DMS 273 (cell line): ENCODE data around the gene GDI1.

Experiments
- DNase-seq: peaks from one replicate; lab custom pipeline; 2025; ENCODE audit not compliant: unreplicated experiment; lab: John Stamatoyannopoulos, UW

The GDI1 gene

DNA sequence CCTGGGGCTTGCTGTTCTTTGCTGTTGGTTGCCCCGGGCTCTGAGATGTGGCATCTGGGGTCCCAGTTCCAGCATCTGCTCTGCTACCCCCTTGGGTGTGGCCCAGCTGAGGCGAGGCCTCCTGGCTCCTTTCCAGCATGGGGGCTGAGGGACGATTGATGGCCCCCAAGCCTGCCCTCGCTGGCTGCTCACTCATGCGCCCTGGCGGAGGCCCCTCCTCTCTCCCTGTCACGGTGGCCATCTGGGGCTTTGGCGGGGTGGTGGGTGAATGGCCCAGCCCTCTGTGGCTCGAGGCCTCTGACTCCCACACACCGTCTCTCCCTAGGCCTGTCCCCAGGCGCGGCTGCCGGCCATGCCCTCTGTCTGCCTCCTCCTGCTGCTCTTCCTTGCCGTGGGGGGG lies 22.9 kb downstream of the GDI1 start:
- DNase-seq: peak; percentile 81

DNA sequence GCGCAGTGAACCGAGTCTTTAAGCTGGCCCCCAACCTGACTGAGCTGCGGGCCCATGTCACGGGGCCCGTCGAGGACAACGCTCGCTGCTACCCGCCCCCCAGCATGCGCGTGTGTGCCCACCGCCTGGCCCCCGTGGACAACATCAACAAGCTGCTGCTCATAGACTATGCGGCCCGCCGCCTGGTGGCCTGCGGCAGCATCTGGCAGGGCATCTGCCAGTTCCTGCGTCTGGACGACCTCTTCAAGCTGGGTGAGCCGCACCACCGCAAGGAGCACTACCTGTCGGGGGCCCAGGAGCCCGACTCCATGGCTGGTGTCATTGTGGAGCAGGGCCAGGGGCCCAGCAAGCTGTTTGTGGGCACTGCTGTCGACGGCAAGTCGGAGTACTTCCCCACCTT lies 23.4 kb downstream of the GDI1 start:
- DNase-seq: peak; percentile 82

DNA sequence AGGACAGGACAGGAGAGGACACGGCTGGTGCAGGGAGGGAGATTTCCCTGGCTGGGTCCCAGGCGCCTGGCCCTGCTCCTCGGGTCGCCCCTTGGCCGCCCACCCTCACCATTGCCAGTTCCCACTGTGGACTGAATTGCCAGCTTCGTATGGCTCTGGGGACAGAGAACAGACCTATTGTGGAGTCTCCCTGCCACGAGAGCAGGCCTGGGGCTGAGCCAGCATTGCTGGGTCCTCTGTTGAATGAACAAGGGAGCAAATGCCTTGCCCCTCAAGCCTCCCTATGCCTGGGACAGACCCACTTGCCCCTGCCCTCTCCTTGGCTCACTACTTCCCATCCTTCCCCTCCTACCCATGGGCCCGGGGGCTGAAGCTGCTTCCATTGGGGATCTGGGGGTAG lies 25.4 kb downstream of the GDI1 start:
- DNase-seq: no peak

DNA sequence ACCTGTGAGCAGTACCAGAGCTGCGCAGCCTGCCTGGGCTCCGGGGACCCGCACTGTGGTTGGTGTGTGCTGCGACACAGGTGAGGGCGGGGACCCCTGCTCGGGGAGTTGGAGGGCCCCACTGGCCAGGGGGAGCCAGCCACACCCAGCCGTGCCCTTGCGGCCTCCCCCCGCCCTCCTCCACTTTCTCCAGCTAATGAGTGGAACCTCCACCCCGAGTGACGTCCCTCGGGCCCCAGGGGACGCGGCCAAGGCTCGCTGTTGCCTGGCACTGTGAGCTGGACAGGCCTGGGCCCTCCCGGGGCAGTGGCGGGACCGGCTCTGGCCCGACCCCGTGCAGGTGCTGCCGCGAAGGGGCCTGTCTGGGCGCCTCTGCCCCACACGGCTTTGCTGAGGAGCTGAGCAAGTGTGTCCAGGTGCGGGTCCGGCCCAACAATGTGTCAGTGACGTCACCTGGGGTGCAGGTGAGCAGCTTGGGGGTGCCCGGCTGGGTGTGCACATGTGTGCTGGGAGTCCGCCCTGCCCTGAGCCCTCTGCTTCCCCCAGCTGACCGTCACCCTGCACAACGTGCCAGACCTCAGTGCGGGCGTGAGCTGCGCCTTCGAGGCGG lies 26.8 kb downstream of the GDI1 start:
- DNase-seq: no peak

DNA sequence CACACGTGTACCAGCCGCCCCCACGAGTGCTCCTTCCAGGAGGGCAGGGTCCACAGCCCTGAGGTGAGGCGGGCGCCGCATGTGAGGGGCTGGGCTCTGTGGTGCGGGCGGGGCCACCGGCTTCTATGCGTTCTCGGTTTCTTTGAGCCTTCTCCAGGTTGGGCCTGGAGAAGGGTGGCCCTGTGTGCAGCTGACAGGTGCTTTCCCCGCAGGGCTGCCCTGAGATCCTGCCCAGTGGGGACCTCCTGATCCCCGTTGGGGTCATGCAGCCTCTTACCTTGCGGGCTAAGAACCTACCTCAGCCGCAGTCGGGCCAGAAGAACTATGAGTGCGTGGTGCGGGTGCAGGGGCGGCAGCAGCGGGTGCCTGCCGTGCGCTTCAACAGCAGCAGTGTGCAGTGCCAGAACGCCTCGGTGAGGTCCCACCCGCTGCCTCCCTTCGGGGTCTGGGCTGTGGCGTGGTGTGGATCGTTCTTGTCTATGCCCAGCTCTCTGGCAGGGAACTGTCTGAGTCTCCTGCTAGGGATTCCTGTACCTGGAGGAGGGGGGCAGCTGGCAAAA lies 27.9 kb downstream of the GDI1 start:
- DNase-seq: no peak

DNA sequence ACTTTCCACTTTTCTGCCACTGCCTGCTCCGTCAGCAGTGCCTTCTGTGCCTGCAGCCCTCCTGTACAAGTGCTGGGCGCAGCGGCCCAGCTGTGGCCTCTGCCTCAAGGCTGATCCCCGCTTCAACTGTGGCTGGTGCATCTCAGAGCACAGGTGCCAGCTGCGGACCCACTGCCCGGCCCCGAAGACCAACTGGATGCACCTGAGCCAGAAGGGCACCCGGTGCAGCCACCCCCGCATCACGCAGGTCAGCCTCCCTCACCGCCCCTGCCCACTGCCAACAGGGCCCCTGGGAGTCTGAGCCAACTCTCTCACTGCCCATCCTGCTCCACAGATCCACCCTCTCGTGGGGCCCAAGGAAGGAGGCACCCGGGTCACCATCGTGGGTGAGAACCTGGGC lies 28.6 kb downstream of the GDI1 start:
- DNase-seq: no peak

DNA sequence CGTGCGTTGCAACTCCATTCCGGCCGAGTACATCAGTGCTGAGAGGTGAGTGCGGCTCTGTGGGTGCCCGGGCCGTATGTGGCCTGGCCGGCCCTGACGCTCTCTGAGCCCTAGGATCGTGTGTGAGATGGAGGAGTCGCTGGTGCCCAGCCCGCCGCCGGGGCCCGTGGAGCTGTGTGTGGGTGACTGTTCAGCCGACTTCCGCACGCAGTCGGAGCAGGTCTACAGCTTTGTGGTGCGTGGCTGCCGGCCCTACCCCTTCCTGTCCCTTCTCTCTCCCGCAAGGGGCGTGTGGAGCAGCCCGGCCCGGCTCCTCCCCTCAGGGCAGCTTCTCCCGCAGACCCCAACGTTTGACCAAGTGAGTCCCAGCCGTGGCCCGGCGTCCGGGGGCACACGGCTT lies 29.1 kb downstream of the GDI1 start:
- no peak for DNase-seq

DNA sequence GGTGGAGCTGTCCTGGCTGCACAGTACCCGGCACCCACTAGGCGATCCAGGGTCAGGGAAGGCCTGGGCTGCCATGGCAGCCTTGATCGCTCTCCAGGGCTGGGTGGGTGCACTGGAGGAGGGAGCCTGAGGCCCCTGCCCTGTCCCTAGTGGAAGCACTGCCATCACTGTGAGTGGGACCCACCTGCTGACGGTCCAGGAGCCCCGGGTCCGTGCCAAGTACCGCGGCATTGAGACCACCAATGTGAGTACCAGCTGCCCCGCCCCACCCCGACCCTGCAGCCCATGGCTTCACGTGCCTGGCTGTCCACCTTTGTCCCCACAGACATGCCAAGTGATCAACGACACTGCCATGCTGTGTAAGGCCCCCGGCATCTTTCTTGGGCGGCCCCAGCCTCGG lies 30.0 kb downstream of the GDI1 start:
- DNase-seq: no peak

DNA sequence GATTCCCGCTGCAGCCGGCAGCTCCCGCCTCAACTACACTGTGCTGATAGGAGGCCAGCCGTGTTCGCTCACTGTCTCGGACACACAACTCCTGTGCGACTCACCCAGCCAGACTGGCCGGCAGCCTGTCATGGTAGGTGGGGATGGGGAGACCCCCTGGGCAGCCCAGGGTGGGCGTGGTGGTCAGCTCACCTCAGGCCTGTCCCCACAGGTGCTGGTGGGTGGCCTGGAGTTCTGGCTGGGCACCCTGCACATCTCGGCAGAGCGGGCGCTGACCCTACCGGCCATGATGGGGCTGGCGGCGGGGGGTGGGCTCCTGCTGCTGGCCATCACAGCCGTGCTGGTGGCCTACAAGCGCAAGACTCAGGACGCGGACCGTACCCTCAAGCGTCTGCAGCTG lies 30.6 kb downstream of the GDI1 start:
- no peak for DNase-seq

DNA sequence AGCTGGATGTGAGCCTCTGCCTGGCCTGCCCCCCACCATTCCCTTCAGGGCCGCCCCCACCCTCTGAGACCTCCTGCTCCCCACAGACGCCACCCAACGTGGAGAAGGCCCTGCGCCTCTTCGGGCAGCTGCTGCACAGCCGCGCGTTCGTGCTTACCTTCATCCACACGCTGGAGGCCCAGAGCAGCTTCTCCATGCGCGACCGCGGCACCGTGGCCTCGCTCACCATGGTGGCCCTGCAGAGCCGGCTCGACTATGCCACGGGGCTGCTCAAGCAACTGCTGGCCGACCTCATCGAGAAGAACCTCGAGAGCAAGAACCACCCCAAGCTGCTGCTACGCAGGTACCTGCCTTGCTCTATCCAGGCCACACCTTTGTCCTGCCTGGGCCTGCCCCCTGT lies 31.3 kb downstream of the GDI1 start:
- DNase-seq: no peak

DNA sequence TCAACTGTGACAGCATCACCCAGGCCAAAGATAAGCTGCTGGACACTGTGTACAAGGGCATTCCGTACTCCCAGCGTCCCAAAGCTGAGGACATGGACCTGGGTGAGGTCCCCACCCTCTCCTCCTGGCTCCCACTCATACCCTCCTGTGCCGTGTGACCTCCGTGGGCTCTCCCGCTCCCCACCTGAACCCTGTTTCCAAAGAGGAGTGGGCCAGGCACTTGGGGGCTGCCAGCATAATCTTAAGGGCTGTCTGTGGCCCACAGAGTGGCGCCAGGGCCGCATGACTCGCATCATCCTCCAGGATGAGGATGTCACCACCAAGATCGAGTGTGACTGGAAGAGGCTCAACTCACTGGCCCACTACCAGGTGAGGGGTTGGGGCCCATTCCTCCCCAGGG lies 32.2 kb downstream of the GDI1 start:
- DNase-seq: no peak

DNA sequence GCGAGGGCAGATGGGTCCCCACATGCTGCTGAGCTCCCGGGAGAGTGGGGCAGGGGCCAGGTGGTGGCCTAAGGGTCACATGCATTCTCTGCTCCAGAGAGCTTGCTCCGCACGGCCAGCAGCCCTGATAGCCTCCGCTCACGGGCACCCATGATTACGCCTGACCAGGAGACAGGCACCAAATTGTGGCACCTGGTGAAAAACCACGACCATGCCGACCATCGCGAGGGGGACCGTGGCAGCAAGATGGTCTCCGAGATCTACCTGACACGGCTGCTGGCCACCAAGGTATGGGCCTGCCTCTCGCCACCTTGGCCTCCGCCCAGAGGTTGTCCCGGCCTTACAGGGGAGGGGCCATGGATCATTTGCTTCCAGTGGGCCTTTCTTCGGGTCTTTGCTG lies 32.9 kb downstream of the GDI1 start:
- no peak for DNase-seq

DNA sequence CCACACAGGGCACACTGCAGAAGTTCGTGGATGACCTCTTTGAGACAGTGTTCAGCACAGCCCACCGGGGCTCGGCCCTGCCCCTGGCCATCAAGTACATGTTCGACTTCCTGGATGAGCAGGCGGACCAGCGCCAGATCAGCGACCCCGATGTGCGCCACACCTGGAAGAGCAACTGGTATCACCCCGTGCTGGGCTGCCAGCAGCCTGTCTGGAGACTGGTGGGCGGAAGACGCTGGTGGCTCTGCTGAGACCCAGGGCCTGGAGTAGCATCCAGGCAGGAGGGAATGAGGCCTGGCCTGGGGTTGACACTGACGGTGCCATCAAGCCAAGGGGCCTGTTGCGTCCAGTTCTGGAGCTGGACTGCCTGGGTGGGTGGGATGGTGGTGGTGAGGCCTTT lies 33.5 kb downstream of the GDI1 start:
- no peak for DNase-seq

DNA sequence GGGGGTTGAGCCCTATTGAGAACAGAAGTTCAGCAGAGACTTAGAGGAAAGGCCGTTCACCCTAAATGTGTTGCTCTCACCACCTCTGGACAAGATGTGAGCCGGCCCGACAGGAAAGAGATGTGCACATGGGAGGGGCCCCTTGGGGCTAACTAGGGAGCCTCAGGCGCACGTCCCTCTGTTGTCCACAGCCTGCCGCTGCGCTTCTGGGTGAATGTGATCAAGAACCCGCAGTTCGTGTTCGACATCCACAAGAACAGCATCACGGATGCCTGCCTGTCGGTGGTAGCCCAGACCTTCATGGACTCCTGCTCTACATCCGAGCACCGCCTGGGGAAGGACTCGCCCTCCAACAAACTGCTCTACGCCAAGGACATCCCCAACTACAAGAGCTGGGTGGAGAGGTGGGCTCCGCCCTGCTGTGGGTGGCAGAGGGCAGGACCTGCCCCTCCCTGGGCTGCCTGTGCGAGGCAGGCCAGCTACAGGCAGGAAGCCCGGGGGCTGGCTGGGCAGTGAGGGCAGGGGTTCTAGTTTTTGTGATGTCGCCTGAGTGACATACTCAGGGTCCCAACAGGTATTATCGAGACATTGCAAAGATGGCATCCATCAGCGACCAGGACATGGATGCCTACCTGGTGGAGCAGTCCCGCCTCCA lies 34.1 kb downstream of the GDI1 start:
- DNase-seq: no peak

DNA sequence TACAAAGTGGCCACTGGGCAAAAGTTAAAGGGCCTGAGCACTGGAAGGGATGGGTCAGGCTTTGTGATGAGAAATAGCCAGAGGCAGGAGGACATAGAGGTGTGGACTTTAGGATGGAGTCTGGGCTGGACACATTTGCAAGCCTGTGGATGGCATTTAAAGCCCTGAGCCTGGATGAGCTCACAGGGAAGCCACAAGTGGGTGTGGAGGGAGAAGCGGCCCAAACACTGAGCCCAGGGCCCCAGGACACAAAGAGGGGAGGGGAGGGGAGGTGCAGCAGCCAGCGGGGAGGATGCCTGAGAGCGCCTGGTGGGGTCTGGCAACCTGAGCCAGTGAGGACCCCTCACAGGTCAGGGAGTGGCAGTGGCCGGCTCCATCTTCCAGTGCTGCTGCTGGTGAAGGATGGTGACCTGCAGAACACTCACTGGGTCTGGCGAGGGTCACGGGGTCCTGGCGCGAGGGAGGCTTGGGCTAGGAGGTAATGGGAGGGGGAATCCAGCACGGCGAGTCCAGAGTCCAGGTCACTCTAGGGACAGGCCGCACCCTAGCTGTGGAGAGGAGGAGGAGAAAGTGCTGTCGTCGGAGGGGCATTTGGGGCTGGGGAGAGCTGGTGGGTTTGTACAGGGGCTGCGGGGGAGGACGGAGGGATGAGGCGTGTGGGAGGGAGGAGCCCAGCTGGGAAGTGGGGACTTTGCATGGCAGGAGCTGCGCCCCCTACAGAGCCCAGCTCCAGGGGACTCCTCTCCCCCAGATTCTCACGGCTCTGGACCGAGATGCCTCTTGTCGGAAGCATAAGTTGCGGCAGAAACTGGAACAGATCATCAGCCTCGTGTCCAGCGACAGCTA lies 35.1 kb downstream of the GDI1 start:
- no peak for DNase-seq

DNA sequence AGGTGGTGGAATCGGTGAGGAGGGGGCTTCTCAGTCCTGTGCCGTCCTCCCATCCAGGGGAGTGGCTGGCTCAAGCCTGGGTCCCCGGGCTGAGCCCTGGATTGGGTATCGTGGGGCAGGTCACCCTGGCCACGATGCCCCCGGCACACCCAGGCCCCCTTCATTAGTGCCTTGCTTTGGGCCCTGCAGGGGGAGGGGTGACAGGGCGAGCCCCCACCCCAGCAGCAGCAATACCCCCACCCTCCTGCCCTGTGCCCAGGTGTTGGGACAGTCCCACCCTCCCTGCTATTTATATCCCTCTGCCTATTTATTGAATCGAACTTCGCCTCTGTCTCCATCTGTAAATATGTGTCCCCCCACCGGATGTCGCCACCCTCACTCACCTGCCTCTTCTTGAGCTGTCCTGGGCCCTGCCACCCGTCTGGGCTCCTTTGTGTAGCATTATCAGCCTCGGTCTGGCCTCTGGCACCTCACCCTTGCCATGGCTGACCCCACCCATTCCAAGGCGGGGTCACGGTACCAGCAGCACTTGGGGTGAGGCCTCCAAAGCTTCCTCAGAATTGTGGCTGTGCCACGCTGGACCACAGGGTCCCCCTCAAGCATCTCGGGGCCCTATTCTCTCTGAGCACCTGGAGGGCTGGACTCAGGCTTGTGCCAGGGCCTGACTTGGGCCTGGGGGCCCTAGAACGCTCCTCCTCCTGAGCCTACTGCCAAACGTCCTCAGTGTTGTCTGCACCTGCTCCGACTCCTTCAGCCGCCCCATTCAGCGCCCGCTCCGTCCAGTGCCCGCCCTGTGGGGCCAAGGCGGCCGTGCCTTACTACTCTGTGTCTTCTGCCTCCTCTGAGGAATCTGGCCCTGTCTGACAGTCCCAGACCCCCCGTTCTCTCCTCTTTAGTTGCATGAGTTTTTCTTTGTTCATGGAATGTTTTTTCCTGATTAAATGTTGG lies 36.0 kb downstream of the GDI1 start:
- no peak for DNase-seq

DNA sequence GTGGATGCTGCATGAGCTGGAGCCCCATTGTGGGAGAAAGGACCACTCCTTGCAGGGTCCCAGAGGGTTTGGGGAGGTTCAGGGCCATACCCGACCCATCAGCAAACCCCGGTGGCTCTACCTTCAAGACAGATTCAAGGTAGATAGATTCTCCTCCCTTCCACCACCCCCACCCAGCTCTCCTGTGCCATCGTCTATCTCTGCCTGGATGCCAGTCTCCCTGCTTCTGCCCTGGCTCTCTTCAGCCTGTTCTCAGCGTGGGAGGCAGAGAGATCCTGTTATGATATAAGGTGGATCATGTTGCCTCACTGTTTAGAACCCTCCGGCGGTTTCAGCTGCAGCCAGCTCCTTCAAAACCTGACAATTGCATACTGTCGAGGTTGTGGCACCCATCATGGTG lies 36.7 kb downstream of the GDI1 start:
- no peak for DNase-seq

DNA sequence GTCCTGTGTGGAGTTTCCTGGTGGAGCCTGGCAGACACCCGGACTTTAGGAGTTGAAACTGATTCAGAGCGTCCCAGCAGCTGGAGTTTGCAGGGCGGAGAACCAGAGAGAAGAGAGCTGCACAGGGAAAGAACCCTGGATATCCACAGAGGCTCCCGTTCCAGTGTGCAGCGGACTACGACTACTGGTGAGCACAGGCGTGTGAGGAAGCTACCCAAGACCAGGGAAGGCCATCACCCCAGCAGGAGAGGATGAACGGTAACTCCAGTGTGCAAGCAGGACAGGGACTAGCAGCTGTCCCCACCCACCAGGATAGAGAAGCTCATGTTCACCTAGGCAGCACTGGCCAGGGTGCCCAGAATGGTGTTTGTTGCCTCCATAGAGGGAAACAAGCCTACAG lies 39.9 kb downstream of the GDI1 start:
- DNase-seq: no peak

DNA sequence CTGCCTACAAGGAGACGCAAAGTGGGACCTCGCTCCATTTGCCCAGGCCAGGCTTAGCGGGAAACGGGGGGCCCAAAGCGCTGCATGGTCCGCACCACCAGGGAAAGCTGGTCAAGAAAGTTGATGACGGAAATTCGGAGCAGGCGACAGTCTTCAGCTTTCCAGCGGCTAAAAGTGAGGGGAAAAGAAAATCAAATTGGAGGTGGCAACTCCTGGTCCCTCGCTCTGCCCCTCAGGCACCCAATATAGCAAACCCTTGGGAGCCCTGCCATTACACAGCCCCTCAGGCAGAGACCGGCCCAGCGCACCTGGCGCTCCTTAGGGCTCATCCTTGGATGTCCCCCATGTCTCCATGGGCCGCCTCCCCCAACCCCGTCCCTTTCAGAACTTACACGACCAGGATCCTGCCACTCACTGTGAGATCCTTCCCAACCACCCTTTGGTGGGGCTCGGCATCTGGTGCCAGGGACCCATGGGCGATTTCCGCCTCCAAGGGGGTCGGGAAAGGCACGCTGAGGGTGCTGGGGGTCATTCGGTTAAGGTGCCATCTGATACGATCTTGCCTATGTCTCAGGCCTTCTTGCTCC lies 41.0 kb downstream of the GDI1 start:
- no peak for DNase-seq
